Measurements from ENCODE around the gene SRP68. TPM values are rescaled to one million over a fixed set of nuclear protein-coding genes. Genes with fewer than 3 reads are reported as not detected.
A peak's percentile ranks its signal among the peaks of the same experiment; 100 is the strongest.

The SRP68 gene
- total and polyA plus RNA-seq, 2 of the 8 experiments (the other 6 are each of a cell fraction or from before 2014, with no cell fraction given) = 57.7 to 83.5 TPM

- H3K4me3 ChIP-seq (ENCODE audit: extremely low read depth in 1 of 4, insufficient read depth in 2 of 4, low read depth in 3 of 4, low read length in 4 of 4) = peak overlapping the region in 2 of 4 experiments; percentile 34 to 51; a peak in 3 of 8 replicates
Measured at GRCh38 chr17:76080768-76081287, 8.5 kb upstream of the SRP68 start.

More at GRCh38 chr17:76080768-76081287, 8.5 kb upstream of the SRP68 start:
- H2BK20ac ChIP-seq (ENCODE audit: low read length) = no peak overlapping the region
- H3K27ac ChIP-seq (ENCODE audit: low read depth, low read length) = no peak overlapping the region
- no peak overlapping the region for H2BK120ac ChIP-seq (replicated peaks; ENCODE audit: low read depth, low read length)
- H2BK15ac ChIP-seq (ENCODE audit: low read length) = 0 out of 2 replicates have a peak overlapping the region, but pooled peaks have one; percentile 65
- peak overlapping the region in 1 of 4 experiments; percentile 8; a peak in 2 of 7 replicates for H3K9ac ChIP-seq (replicated peaks in 1 of 4; ENCODE audit: extremely low read depth in 1 of 4, low read depth in 3 of 4, low read length in 3 of 4)
- no peak overlapping the region for H4K8ac ChIP-seq (ENCODE audit: extremely low read depth, insufficient read depth, low read length)
- H3K4ac ChIP-seq (replicated peaks; ENCODE audit: insufficient read length, low read depth, low read length) = no peak overlapping the region
- H3K9me3 ChIP-seq (ENCODE audit: insufficient read depth in 2 of 2, low read depth in 1 of 2, low read length in 1 of 2) = no peaks in the 10 kb centered on the region
- no peak overlapping the region for H3K23ac ChIP-seq (ENCODE audit: insufficient read length)
- no peaks in the 10 kb centered on the region for H3K79me2 ChIP-seq (ENCODE audit: control insufficient read depth in 1 of 2, insufficient read depth in 2 of 2, low read length in 2 of 2)
- H2AK5ac ChIP-seq (ENCODE audit: low read depth, low read length) = 0 out of 2 replicates have a peak overlapping the region, but pooled peaks have one; percentile 18
- no peak for DNase-seq (ENCODE audit: low read depth in 1 of 2, low spot score in 2 of 2)
- FAIRE-seq = no peak
- H3K36me3 ChIP-seq (ENCODE audit: control insufficient read depth in 2 of 4, insufficient read depth in 4 of 4, low read length in 3 of 4) = peaks cover 10 to 26% (median 22%) of the 10 kb centered on the region in 4 experiments
- H2BK5ac ChIP-seq (ENCODE audit: low read depth, low read length) = no peak overlapping the region
- H3K27me3 ChIP-seq (replicated peaks in 1 of 4; ENCODE audit: control insufficient read depth in 3 of 4, extremely low read depth in 1 of 4, insufficient read depth in 3 of 4, low read length in 3 of 4) = peaks cover 31 to 43% (median 40%) of the 10 kb centered on the region in 4 experiments
- peak overlapping the region; percentile 55 for H3K18ac ChIP-seq (ENCODE audit: extremely low read depth, low read length)
- no peak overlapping the region for H4K5ac ChIP-seq (ENCODE audit: insufficient read length, low read depth, low read length)
- 0 out of 2 replicates have a peak overlapping the region, but pooled peaks have one; percentile 9 for H2BK12ac ChIP-seq (ENCODE audit: low read depth, low read length)
- TF ChIP-seq MAX (IDR thresholded peaks at IDR 0.05) (no peak), POLR2AphosphoS5 (IDR thresholded peaks at IDR 0.05; ENCODE audit: low read depth, low read length) (peak; percentile 11; the same call in 1 of the 2 replicates)
- H3K4me1 ChIP-seq (replicated peaks in 1 of 4; ENCODE audit: control insufficient read depth in 3 of 4, insufficient read depth in 4 of 4, low read length in 3 of 4) = peaks cover 0 to 39% (median 31%) of the 10 kb centered on the region in 4 experiments; a peak in 6 of 7 replicates
- H3K79me1 ChIP-seq (ENCODE audit: low read depth, low read length) = no peaks in the 10 kb centered on the region
- H3K14ac ChIP-seq (ENCODE audit: insufficient read length) = no peak overlapping the region
- ChIA-PET CTCF (ENCODE audit: partially characterized antibody) (interaction anchor here (0.8 to 7.6 kb wide), 14 partner anchors 8 to 222 kb away, joined by 3 to 36 read pairs (median 4); no protein-coding TSS in a partner anchor), POLR2A (ENCODE audit: partially characterized antibody) (interaction anchor here (0.5 to 4.0 kb wide), 34 partner anchors 8 to 301 kb away, joined by 3 to 28 read pairs (median 4); partner anchors contain the start of genes EXOC7, FBF1, MRPL38 and SRP68)
- H4K91ac ChIP-seq (replicated peaks; ENCODE audit: insufficient read length, low read length) = no peak overlapping the region
- no peak overlapping the region for H2AFZ ChIP-seq (ENCODE audit: low read length)
- peaks cover 3 to 9% of the 10 kb centered on the region in 2 experiments for H4K20me1 ChIP-seq (replicated peaks in 1 of 2; ENCODE audit: control insufficient read depth in 1 of 2, insufficient read depth in 2 of 2, low read length in 2 of 2)
- peaks cover 10% of the 10 kb centered on the region; the same call in 1 of the 2 replicates for H3K23me2 ChIP-seq (ENCODE audit: low read depth, low read length)
- peak overlapping the region; percentile 76 to 80 for H3K4me2 ChIP-seq (ENCODE audit: insufficient read depth in 1 of 2, low read depth in 2 of 2, low read length in 2 of 2)
- WGBS, 2 experiments (ENCODE audit: extremely low coverage in 1 of 2, insufficient coverage in 1 of 2, insufficient read length in 1 of 2, insufficient replicate concordance in 2 of 2, low coverage in 1 of 2, low lambda C conversion rate in 2 of 2, missing lambda C conversion rate in 1 of 2) = 55% methylated on average over 6 of the region's 6 CpGs; no CpG with 5 or more reads in 1 of the 2 experiments
- no peak overlapping the region for H3K56ac ChIP-seq (replicated peaks; ENCODE audit: insufficient read length, low read depth, low read length)

All from H1 (cell line).